Measurements from ENCODE around the gene CFP.

The CFP gene

DNA sequence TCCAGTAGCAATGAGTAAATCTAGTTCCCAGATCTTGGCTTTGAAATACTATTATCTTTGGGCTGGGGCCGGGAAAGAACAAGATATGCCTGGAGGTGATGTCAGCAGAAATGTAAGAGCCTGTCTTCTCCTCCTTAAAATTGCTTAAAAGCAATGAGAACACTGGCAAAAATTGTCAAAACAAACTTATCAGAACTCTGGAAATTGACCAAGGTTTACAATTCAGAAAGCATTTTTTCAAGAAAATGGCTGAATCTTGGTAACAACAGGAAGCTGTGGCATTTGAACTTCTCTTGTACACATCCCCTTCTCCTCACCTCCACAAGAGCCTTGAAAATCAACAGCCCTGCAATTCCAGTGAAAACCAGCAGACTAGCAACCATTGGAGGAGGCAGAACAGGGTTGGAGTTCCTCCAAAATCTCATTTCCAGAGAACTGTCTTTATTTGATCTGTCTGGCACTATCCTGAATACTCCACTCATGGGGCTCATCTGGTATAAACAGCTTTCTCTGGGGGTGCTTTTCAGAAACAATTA is 33.9 kb downstream of the CFP start:
- ATAC-seq (no peak), DNase-seq (ENCODE audit: low spot score in 2 of 2) (no peak)
- Mint-ChIP-seq H3K4me1 (no peaks in the 10 kb centered on the region), H3K4me3 (no peak overlapping the region), H3K36me3 (no peaks in the 10 kb centered on the region), H3K9me3 (peaks cover 4% of the 10 kb centered on the region), H3K27ac (peak overlapping the region; percentile 10)

DNA sequence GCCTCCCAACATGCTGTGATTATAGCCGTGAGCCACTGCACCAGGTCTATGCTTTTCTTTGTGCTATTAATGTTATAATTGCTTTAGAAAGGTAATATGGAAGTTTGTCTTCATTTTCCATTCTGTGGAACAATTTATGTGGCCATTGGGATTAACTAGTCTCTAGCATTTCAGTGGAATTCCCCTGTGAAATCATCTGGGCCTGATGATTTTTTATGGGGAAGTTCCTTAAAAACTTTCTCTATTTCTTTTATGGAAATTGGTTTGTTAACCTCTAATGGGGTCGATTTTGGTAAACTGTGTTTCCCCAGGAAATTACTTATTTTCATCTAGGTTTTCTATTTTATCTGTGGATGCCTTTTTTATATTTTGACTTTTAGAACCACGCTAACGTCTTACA is 36.2 kb downstream of the CFP start:
- Mint-ChIP-seq H3K4me3 (no peak overlapping the region), H3K27ac (no peak overlapping the region), H3K4me1 (no peaks in the 10 kb centered on the region), H3K9me3 (peaks cover 2% of the 10 kb centered on the region), H3K36me3 (no peaks in the 10 kb centered on the region)
- DNase-seq (ENCODE audit: low spot score in 2 of 2), result no peak
- ATAC-seq, result no peak

DNA sequence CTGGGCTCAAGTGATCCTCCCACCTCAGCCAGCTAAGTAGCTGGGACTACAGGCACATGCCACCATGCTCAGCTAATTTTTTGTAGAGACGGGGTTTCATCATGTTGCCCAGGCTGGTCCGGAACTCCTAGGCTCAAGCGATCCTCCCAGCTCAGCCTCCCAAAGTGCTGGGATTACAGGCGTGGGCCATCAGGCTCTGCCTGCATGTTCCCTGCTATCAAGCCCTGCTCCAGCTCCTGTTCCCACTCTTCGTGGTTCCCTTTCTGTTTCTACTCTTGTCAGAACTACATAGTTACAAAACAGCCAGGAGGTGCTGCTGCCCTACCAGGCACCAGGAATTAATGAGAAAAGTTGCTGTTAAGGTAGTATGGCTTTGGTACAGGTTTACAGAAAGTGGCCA is 38.7 kb downstream of the CFP start:
- Mint-ChIP-seq H3K36me3 (peaks cover 2% of the 10 kb centered on the region), H3K4me3 (no peak overlapping the region), H3K4me1 (peaks cover under 1% of the 10 kb centered on the region), H3K9me3 (no peaks in the 10 kb centered on the region), H3K27ac (no peak overlapping the region)
- ATAC-seq (no peak), DNase-seq (ENCODE audit: low spot score in 2 of 2) (no peak)

DNA sequence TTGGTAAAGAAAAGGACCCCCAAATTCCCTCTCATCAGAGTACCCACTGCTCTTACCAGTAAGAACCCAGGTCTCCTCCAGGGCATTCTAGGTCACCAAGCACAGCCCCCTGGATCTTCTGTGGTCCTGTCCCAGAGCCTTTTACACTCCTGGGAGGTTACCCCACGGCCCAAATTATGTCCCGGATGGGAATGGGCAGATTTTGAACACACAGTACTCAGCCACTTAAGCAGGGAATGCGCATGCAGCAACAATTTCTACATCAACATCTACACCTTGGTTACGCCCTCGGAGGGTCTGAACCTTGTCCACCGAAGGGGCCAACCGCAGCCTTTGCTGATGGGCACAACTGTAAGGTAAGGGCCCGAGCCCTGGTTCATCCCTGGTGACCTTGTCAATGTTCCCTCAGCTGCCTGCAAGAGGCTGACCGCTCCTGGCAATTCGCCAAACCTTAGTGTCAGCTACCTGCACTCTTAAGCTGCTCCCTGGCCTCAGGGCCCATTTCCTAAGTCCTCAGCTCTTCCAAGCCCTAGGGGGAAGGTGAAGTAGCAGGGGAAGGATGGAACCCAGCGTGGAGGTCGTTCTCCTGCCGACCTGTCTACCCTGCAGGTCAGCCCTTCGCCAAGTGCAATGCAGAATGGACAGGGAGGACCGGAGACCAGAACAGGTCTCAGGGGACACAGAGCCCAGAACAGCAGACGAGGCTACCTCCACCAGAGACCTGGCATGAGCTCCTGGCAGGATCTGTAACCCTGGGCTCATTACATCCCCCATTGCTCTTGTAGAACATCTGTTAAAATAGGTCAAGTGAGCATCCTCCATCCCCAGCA is 41.6 kb downstream of the CFP start:
- H3K27ac Mint-ChIP-seq, result no peak overlapping the region
- DNase-seq (ENCODE audit: low spot score in 2 of 2) (no peak), ATAC-seq (no peak)
- no peaks in the 10 kb centered on the region for H3K9me3 Mint-ChIP-seq
- peaks cover 14% of the 10 kb centered on the region for H3K4me1 Mint-ChIP-seq
- no peak overlapping the region for H3K4me3 Mint-ChIP-seq
- H3K36me3 Mint-ChIP-seq, result peaks cover 10% of the 10 kb centered on the region

DNA sequence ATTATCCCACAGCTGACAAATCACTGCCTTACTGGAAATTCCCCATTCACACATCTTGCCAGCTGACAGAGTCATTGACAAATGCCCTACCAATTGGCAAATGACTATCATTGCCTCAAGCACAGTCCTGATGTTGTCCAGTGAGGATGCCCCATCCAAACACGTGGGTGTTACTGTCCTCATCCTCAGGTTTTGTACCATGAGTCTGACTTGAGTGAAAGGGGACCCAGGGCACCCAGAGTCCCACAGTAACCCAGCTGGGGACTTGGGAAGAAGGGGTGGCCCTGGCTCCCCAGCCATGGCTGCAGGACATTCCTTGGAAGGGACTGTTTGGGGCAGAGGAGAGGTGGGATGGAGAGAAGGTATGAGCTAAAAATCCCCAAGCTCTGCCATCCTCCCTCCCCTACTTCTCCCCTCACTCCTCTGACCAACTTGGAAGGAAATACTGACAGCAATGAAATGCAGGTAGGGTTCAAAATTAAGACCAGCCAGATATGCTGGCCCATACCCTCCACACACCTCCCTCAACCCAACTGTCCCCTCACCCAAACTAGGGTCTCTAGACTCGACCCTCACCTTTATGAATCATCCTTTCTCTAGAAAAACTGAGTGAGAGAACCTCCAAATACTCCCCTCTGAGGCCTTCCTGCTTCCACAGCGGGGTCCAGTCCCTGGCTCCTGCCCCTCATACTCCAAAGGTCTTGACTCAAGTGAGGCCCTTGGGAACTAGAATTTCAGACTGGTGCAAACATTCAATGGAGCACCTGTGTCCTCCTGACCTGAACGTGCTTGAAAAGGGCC is 42.4 kb downstream of the CFP start:
- DNase-seq (ENCODE audit: low spot score in 2 of 2), result no peak
- no peak for ATAC-seq
- Mint-ChIP-seq H3K27ac (no peak overlapping the region), H3K4me3 (no peak overlapping the region), H3K4me1 (peaks cover 22% of the 10 kb centered on the region), H3K9me3 (no peaks in the 10 kb centered on the region), H3K36me3 (peaks cover 10% of the 10 kb centered on the region)

DNA sequence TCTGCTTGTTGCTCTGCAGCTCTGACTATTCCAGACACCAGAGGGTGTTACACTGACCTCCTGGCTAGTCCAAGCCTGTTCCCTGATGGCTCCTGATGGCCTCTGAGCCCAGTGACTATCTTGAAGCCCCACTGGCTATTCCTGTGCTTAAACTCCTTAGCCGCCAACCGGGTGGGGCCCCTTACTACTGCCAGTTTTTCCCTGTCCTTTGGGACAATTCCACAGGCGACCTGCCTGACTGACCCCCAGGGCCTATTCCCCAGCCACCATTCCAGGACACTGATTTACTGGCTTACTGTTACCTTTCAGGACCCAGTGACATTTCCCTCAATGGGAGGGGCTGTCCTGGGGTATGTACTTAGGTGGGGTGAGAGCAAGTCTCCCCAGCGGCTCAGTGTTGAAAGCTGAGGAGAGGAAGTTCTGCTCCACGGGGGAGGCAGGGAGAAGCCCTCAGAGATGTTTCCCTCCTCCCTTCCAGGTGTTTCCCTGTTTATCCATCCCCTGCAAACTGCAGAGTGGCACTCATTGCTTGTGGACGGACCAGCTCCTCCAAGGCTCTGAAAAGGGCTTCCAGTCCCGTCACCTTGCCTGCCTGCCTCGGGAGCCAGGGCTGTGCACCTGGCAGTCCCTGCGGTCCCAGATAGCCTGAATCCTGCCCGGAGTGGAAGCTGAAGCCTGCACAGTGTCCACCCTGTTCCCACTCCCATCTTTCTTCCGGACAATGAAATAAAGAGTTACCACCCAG is 43.5 kb downstream of the CFP start:
- ATAC-seq (no peak), DNase-seq (ENCODE audit: low spot score in 2 of 2) (no peak)
- H3K9me3 Mint-ChIP-seq, result no peaks in the 10 kb centered on the region
- H3K27ac Mint-ChIP-seq, result no peak overlapping the region
- no peak overlapping the region for H3K4me3 Mint-ChIP-seq
- peaks cover 30% of the 10 kb centered on the region for H3K4me1 Mint-ChIP-seq
- H3K36me3 Mint-ChIP-seq, result peaks cover 10% of the 10 kb centered on the region

DNA sequence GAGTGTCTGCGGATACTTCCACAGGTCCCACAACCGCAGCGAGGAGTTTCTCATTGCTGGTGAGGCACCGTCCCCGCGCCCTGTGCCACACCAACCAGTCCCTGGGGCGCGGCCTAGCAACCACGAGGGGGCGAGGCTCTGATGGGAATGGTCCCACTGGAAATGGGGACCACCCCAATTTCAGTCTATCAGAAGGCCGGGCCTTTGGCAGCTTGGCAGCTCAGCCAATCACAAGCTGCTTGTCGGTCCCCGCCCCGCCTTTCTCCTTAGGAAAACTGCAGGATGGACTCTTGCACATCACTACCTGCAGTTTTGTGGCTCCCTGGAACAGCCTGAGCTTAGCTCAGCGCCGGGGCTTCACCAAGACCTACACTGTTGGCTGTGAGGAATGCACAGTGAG is 44.5 kb downstream of the CFP start:
- Mint-ChIP-seq H3K9me3 (no peaks in the 10 kb centered on the region), H3K36me3 (peaks cover 10% of the 10 kb centered on the region), H3K27ac (no peak overlapping the region), H3K4me1 (peaks cover 30% of the 10 kb centered on the region), H3K4me3 (no peak overlapping the region)
- DNase-seq (ENCODE audit: low spot score in 2 of 2) (no peak), ATAC-seq (no peak)

DNA sequence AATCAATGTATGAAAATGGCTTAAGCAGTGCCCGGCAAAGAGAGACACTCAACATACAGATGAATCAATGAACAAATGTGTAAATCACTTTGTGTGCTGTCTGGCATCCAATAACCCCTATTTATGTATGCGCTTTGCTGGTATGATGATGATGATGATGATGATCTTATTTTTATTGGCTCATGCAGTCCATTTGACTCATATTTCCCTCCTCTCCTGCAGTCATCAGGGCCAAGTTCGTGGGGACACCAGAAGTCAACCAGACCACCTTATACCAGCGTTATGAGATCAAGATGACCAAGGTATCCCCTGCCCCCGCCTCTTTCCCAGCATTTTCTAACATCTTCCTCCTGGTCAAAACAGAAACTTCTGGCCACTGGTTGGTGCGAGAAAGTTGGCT is 45.0 kb downstream of the CFP start:
- peaks cover 34% of the 10 kb centered on the region for H3K4me1 Mint-ChIP-seq
- no peak overlapping the region for H3K27ac Mint-ChIP-seq
- H3K36me3 Mint-ChIP-seq, result peaks cover 10% of the 10 kb centered on the region
- no peaks in the 10 kb centered on the region for H3K9me3 Mint-ChIP-seq
- DNase-seq (ENCODE audit: low spot score in 2 of 2) (no peak), ATAC-seq (no peak)
- H3K4me3 Mint-ChIP-seq, result no peak overlapping the region

DNA sequence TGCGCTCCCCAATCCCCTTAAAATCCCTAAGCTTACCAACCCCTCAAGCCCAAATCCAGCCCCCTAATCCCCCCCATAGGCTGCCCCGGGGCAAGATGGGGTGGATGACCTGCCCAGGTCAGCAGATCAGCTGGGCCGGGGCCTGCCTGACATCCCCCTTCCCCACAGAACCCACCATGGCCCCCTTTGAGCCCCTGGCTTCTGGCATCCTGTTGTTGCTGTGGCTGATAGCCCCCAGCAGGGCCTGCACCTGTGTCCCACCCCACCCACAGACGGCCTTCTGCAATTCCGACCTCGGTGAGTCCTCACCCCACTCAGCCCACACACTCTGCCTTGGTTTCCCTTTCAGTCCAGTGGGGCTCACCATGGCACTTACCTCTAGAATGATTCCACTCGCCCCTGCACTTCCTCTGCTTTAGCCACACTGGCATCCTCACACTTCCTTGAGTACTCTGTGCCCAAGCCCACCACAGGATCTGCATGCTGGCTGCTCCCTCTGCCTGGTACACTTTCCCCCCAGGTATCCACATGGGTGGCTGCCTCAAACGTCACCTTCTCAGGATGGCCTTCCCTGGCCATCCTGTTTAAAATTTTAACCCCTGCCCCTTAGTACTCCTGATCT is 46.4 kb downstream of the CFP start:
- H3K36me3 Mint-ChIP-seq, result peaks cover 14% of the 10 kb centered on the region
- no peak for DNase-seq (ENCODE audit: low spot score in 2 of 2)
- no peaks in the 10 kb centered on the region for H3K9me3 Mint-ChIP-seq

DNA sequence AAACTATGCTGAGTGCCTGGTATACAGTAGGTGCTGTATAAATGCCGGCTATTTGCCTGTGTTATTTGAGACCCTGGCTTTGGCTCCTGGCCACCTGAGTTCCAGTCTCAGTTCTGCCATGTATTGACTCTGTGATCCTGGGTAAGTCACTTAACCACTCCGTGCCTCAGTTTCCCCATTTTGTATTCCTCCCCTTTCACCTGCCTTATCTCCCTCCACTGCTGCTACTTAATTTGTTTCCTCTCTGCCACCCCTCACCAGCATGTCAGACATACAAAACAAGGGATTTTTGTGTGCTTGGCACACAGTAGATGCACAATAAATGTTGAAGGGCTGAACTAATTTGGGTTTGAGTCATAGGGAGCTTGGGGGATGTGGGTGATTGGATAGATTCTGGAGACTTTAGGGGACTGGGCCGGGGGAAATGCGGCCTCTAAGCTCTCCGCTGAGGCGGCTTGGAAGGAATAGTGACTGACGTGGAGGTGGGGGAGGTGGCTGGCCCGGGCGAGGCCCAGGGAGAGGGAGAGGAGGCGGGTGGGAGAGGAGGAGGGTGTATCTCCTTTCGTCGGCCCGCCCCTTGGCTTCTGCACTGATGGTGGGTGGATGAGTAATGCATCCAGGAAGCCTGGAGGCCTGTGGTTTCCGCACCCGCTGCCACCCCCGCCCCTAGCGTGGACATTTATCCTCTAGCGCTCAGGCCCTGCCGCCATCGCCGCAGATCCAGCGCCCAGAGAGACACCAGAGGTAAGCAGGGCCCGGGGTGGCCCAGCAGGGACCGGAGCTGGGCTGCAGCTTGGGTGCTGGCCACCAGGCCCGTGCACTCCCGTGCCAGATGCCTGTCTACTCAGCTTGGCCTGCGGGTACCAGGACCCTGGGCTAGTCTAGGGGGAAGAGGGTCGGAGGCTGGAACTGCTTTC is 47.7 kb downstream of the CFP start, which contains the start of gene TIMP1:
TIMP1 (plus strand) TSS at position 706 of the 917 bp plus-strand sequence. CDS start 980 bp downstream, outside the sequence.
- ATAC-seq, result peak; percentile 89
- H3K4me1 Mint-ChIP-seq, result peaks cover 58% of the 10 kb centered on the region
- H3K36me3 Mint-ChIP-seq, result peaks cover 14% of the 10 kb centered on the region
- peak; percentile 55 to 86 for DNase-seq (ENCODE audit: low spot score in 2 of 2)
- H3K27ac Mint-ChIP-seq, result peak within 1 kb of the TSS; percentile 84
- peak within 1 kb of the TSS; percentile 48 for H3K4me3 Mint-ChIP-seq
- no peaks in the 10 kb centered on the region for H3K9me3 Mint-ChIP-seq

More for the DNA sequence above, 46.4 kb downstream of the CFP start:
- ATAC-seq, result no peak
- peaks cover 46% of the 10 kb centered on the region for H3K4me1 Mint-ChIP-seq
- H3K27ac Mint-ChIP-seq, result peak overlapping the region; percentile 84
- peak overlapping the region; percentile 48 for H3K4me3 Mint-ChIP-seq

DNA sequence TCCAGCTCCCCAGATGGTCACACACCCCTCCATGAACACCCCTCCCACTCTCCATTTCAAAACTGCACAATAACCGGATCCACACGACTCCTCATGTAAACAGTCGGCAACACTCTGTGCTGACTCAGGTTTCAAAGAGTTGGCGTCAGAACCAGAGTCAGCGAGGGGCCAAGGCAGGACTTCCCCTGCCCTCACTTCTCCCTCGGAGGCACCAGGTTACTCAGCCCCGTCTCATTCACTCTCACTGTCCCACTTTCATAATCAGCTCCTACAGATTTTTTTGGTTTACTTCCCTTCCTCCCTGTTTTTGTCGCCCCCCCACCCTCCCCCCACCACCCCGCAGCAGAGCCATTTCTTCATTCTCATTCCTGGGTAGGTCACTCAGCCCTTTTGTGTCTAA is 50.2 kb downstream of the CFP start:
- DNase-seq (ENCODE audit: low spot score in 2 of 2), result peak in 1 of 2 donors; percentile 64
- ATAC-seq, result peak; percentile 91
- Mint-ChIP-seq H3K4me3 (peak overlapping the region; percentile 52), H3K36me3 (peaks cover 4% of the 10 kb centered on the region), H3K9me3 (no peaks in the 10 kb centered on the region), H3K4me1 (peaks cover 58% of the 10 kb centered on the region), H3K27ac (peak overlapping the region; percentile 54)

DNA sequence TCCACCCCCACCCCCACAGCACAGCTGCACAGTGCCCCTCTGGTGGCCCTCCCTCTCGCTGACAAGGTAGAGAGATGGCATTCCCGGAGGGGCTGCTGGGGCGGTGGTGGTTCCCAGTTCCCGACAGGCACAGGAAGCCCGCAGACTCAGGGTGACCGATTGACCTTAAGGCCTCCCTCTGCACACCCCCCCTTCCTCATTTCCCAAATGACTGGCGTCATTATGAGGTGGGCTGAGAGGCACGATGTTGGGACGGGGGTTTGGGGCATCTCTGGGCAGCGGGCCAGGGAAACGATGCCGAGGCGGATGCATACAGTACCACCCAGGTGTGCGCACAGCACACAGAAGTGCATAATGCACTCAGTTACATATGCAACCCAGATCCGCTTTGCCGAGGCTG is 51.0 kb downstream of the CFP start:
- ATAC-seq (no peak), DNase-seq (ENCODE audit: low spot score in 2 of 2) (no peak)
- Mint-ChIP-seq H3K27ac (no peak overlapping the region), H3K36me3 (peaks cover 5% of the 10 kb centered on the region), H3K4me1 (peaks cover 55% of the 10 kb centered on the region), H3K4me3 (no peak overlapping the region), H3K9me3 (no peaks in the 10 kb centered on the region)

DNA sequence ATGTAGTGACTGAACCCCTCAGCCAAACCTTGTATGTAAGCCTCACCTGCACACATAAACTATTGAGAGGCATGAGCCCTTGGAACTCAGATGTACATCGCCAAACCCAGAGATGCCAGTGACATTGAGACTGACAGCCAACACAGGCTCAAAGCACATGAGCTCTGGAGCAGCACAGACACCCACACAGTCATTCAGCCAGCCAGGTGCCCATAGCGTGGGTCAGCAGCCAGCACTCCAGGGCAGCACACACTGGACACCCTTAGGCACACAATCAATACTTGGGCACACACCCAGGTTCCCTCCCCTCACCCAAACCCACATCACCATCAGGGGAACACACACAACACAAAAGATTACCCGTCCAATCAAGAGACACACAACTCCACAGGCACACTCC is 51.8 kb downstream of the CFP start:
- no peak overlapping the region for H3K4me3 Mint-ChIP-seq
- no peaks in the 10 kb centered on the region for H3K9me3 Mint-ChIP-seq
- peaks cover 55% of the 10 kb centered on the region for H3K4me1 Mint-ChIP-seq
- ATAC-seq, result no peak
- no peak overlapping the region for H3K27ac Mint-ChIP-seq
- H3K36me3 Mint-ChIP-seq, result peaks cover 13% of the 10 kb centered on the region
- peak in 1 of 2 donors; percentile 34 for DNase-seq (ENCODE audit: low spot score in 2 of 2)

DNA sequence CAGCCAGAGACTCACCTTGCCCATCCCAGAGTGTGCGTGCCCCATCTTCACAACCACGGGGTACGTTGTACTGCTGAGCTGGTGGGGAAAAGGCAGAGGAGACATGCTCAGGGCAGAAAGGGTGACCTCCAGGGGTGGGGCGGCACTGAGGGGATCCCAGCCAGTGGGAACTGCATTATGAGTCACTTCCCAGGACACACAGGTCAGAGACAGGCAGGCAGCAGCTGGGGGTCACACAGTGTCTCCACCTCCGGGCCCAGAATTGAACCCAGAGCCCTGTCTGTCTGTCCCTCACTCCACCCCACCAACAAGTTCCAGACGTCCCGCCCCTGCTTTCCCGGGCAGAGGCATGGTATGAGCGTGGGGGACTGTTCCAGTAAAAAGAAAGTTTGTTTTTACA is 52.3 kb downstream of the CFP start:
- DNase-seq (ENCODE audit: low spot score in 2 of 2) (peak in 1 of 2 donors; percentile 38), ATAC-seq (no peak)
- peaks cover 18% of the 10 kb centered on the region for H3K36me3 Mint-ChIP-seq
- no peaks in the 10 kb centered on the region for H3K9me3 Mint-ChIP-seq
- H3K4me3 Mint-ChIP-seq, result no peak overlapping the region
- H3K4me1 Mint-ChIP-seq, result peaks cover 55% of the 10 kb centered on the region
- no peak overlapping the region for H3K27ac Mint-ChIP-seq
